DND-41 (cell line): ENCODE measurements around the gene ZNF28.
"Not testable (repeated sequence)": the region's sequence is repeated elsewhere in the genome, so short reads cannot be mapped to it uniquely, and the experiment has no call there.

Experiments used
- EZH2 ChIP-seq: IDR thresholded peaks from 3 replicates; pipeline ENCODE4 v1.6.1; 2012; ENCODE audit warnings: borderline replicate concordance, low read depth, mild to moderate bottlenecking, moderate library complexity, low read length, inconsistent platforms; ENCODE audit not compliant: severe bottlenecking
- TF ChIP-seq, protein P1 (sequence below): IDR thresholded peaks from 2 replicates; pipeline ENCODE4 v1.5.1; 2012; ENCODE audit warnings: borderline replicate concordance, low read length, moderate library complexity, mild to moderate bottlenecking; ENCODE audit not compliant: poor library complexity, severe bottlenecking; ENCODE audit errors: extremely low read depth

DNA sequence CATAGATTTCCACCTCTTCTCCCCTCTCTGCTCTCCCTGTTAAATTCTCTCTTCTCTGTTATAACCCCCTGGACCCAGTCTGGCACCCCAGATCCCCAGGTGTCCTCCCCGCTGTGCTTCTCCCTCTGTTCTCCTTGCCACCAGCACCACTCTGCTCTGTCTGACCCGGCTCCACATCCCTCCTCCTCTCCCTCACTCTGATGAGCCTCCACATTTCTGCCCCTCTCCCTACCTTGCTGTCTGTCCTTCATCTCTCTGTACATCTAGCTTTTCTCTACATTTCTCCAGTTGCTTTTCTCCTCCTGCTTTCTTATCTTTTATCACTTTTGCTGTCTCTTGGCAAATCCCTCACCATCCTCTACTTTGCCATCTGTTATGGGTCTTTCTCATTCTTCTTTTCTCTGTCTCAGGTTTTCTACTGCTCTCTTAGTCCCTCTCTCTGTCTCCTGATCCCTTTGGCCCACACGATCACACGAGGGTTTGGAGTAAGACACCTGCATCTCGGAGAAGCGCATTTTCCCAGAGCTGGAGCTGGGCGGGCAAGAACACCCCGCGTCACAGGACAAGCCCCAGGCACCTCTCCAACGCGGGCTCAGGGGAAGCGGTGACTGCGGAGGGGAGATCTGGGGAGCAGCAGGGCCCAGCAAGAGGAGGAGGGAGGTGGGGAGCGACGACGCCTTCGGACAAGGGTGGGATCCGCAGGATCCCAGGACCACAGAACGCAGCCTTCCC lies 795 bp downstream of the ZNF28 start:
- TF ChIP-seq, protein P1, sequence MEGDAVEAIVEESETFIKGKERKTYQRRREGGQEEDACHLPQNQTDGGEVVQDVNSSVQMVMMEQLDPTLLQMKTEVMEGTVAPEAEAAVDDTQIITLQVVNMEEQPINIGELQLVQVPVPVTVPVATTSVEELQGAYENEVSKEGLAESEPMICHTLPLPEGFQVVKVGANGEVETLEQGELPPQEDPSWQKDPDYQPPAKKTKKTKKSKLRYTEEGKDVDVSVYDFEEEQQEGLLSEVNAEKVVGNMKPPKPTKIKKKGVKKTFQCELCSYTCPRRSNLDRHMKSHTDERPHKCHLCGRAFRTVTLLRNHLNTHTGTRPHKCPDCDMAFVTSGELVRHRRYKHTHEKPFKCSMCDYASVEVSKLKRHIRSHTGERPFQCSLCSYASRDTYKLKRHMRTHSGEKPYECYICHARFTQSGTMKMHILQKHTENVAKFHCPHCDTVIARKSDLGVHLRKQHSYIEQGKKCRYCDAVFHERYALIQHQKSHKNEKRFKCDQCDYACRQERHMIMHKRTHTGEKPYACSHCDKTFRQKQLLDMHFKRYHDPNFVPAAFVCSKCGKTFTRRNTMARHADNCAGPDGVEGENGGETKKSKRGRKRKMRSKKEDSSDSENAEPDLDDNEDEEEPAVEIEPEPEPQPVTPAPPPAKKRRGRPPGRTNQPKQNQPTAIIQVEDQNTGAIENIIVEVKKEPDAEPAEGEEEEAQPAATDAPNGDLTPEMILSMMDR = not testable (repeated sequence)
- TF ChIP-seq EZH2 = not testable (repeated sequence)
